ENCODE results near the gene ZNF709.
"Not testable (repeated sequence)": the region's sequence is repeated elsewhere in the genome, so short reads cannot be mapped to it uniquely, and the experiment has no call there.

The ZNF709 gene

GRCh38 chr19:12450844-12451243, 33.8 kb downstream of the ZNF709 start:
- DNase-seq (ENCODE audit: low read depth), result no peak

DNA sequence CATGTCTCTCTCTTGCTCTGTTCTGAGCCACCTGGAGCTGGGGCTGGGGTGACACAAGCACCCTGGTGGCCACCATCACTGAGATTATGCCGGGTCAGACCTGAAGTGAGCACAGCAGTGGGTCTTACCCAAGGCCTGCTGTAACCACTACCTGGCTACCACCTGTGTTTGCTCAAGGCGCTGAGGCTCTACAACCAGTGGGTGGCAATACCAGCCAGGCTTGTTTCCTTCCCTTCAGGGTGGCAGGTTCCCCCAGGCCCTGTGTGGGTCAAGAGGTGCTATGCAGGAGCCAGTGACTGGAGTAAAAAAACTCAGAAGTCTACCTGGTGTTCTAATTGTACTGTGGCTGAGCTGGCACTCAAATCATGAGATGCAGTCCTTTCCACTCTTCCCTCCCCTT, 35.8 kb downstream of the ZNF709 start:
- no peak for DNase-seq (ENCODE audit: low read depth)

- DNase-seq (ENCODE audit: low read depth), result peak; percentile 97
Measured at GRCh38 chr19:12440541-12441316, 43.9 kb downstream of the ZNF709 start, which contains the start of gene ZNF443. TSS of gene ZNF443 (minus strand) at chr19:12441021. CDS start at chr19:12440914, 107 bp downstream.

- peak; percentile 48 for DNase-seq (ENCODE audit: low read depth)
Measured at GRCh38 chr19:12439686-12440540, 44.7 kb downstream of the ZNF709 start.

GRCh38 chr19:12430726-12431299, 53.8 kb downstream of the ZNF709 start:
- DNase-seq (ENCODE audit: low read depth), result not testable (repeated sequence)

GRCh38 chr19:12425888-12426274, 58.7 kb downstream of the ZNF709 start:
- no peak for DNase-seq (ENCODE audit: low read depth)

- DNase-seq (ENCODE audit: low read depth), result no peak
Measured at GRCh38 chr19:12425236-12425887, 59.3 kb downstream of the ZNF709 start.

- not testable (repeated sequence) for DNase-seq (ENCODE audit: low read depth)
Measured at GRCh38 chr19:12417273-12417672, 67.3 kb downstream of the ZNF709 start.

DNA sequence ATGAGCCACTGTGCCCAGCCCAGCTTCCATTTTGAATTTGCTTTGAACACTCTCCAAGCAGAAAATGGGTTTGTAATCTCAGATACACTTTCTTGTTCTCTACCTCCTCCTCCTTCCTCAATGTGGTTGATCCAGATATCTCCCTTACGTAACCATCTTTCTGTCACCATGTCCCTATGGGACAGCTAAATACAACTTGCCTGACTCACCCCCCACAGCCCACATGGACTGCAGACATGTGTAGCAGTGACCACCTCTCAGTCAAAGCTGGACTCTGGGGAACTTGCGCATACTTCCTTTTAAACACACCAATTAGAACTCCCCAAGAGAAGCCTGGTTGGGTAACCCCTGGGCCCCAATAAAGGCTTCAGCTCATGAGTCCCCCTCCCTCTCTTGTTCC, 72.7 kb downstream of the ZNF709 start:
- DNase-seq (ENCODE audit: low read depth), result no peak

Data from stimulated activated CD8-positive, alpha-beta memory T cell treated with anti-CD3 and anti-CD28 coated beads, Interleukin-12 subunit alpha, Interleukin-12 subunit beta, amount 100 ng/mL, for 4 hours (primary cell).